GM12892 (cell line): ENCODE data around the gene MPC1.

Source experiments
- POLR2A ChIP-seq: IDR thresholded peaks from 2 replicates; pipeline ENCODE4 v1.6.1; 2011; ENCODE audit warnings: low read depth, low read length, control low read depth
- POLR2AphosphoS5 ChIP-seq: IDR thresholded peaks from 2 replicates; pipeline ENCODE4 v1.6.1; 2011; ENCODE audit warnings: low read depth, low read length, control low read depth

DNA sequence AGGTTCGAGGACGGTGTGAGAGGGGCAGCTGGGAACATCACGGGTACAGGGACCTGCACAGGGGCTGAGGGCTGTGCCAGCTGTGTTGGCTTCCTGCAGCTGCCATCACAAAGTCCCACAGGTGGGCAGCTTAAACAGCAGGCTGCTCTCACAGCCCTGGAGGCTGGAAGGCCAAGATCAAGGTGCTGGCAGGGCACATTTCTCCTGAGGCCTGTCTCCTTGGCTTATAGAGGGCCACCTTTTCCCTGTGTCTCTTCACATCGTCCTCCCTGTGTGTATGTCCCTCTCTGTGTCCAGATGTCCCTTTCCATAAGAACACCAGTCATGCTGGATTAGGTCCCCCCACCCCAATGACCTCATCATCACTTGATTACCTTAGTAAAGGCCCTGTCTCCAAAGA, 15.1 kb upstream of the MPC1 start:
- TF ChIP-seq POLR2A = no peak
- TF ChIP-seq POLR2AphosphoS5 = no peak
